WI38 (cell line): Measurements from ENCODE around the gene CNNM4.
"Not testable (repeated sequence)": the region's sequence is repeated elsewhere in the genome, so short reads cannot be mapped to it uniquely, and the experiment has no call there.

Experiments
- H3K4me3 ChIP-seq: 2 replicates; pipeline ENCODE4 v1.5.1; 2011; ENCODE audit warnings: low read depth, mild to moderate bottlenecking, control low read depth, low read length
- TF ChIP-seq, protein P1 (sequence below): IDR thresholded peaks from 2 replicates; pipeline ENCODE4 v1.5.1; 2012; ENCODE audit warnings: low read depth, mild to moderate bottlenecking, control low read depth, low read length

The CNNM4 gene

DNA sequence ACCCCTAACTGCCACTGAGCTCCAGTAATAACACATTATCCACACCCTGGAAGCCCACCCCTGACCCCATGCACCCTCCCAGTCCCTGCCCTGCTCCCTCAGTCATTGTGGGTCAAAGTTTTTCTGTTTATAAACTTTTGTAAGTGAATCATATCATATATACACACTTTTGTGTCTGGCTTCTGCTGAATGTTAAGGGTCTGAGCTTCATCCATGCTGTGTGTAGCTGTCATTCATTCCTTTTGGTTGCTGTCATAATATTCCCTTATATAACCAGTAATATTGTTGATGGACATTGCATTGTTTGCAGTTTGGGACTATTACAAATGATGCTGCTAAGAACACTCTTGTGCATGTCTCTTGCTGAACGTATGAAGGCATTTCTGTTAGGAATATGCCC, 14.5 kb downstream of the CNNM4 start:
- TF ChIP-seq, protein P1, sequence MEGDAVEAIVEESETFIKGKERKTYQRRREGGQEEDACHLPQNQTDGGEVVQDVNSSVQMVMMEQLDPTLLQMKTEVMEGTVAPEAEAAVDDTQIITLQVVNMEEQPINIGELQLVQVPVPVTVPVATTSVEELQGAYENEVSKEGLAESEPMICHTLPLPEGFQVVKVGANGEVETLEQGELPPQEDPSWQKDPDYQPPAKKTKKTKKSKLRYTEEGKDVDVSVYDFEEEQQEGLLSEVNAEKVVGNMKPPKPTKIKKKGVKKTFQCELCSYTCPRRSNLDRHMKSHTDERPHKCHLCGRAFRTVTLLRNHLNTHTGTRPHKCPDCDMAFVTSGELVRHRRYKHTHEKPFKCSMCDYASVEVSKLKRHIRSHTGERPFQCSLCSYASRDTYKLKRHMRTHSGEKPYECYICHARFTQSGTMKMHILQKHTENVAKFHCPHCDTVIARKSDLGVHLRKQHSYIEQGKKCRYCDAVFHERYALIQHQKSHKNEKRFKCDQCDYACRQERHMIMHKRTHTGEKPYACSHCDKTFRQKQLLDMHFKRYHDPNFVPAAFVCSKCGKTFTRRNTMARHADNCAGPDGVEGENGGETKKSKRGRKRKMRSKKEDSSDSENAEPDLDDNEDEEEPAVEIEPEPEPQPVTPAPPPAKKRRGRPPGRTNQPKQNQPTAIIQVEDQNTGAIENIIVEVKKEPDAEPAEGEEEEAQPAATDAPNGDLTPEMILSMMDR: no peak
- H3K4me3 ChIP-seq: no peak overlapping the region

DNA sequence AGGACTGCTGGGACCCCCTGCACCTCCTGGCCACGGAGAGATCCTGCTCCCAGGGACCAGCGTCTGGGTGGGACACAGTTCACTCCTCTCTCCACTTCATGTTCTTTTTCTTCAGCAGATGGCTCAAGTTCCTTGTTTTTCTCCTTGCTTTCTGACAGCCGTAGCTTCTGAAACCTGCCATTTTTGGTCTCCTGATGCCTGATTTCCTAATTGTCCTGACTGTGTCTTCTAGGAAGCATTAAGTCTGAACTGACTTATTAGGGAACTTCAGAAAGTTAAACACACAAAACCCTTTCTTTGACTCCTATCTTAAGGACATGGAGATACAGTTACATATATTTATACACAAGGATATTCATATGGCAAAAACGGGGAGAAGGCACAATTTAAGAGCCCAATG, 22.7 kb downstream of the CNNM4 start:
- no peak overlapping the region for H3K4me3 ChIP-seq
- TF ChIP-seq, protein P1: no peak

DNA sequence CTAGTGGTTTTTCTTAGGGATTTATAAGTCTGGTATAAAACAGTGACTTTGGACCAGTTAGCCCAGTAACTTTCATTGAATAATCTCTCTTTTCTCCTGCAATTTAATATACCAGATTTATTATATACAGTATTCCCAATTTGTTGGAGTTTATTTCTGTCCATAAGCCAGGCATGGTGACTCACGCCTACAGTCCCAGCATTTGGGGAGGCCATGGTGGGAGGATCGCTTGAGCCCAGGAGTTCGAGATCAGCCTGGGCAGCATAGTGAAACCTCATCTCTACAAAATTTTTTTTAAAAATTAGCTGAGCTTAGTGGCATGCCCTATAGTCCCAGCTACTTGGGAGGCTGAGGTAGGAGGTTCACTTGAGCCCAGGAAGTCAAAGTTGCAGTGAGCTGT, 26.7 kb downstream of the CNNM4 start:
- H3K4me3 ChIP-seq: no peak overlapping the region

DNA sequence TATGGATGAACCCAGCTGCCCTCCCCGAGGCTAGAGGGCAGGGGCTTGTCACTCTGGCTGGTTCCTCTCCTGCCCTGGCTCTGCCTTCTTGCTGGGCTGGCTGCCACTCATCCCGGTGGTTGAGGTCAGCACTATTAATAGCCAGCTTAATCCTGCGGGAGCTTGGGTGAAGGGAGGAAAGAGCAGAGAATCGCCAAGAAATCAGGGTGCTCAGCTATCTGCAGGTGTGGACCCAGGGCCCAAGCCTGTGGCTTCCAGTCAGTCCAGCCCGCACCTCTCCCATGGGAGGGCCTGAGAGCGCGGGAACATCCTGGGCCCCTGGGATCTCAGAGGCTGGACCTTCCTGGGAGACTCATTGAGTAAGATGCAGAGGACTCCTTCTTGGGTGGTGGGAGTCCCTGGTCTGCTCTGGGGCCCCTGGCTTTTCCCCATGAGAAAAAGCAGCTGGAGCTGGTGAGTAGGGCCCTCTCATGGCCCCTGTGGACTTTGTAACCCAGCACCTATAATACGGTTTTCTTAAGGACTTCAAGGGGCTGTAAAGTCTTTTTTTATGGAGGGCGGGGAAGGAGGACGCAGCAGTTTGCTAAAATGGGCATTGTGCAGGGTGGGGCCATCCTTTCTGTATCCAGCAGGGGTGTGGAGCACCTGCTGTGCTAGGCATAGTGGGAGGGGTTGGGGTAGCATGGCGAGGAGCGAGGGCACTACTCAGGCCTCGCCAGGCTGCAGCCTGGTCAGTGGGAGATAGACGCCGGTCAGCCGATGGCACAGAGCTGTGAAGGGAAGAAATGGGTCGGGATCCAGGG, 27.9 kb downstream of the CNNM4 start:
- TF ChIP-seq, protein P1: no peak
- no peak overlapping the region for H3K4me3 ChIP-seq

More for the DNA sequence above, 26.7 kb downstream of the CNNM4 start:
- TF ChIP-seq, protein P1: no peak

DNA sequence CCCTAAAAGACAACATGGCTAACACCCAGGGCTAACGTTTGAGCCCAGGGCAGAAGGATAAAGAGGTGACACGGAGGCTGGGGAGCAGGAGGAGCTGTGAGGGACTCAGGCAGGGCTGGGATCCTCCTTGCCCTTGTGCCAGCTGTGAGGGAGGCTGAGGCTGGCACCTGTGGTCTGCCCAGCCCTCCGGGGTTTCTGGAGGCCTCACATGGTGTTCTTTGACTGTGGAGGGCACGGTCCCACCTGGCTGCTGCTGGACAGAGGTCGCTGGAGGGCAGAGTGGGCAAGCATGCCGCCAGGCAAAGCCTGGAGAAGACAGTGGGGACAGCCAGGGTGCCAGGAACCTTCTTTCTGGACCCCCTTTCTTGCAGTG, 28.5 kb downstream of the CNNM4 start:
- TF ChIP-seq, protein P1: no peak
- no peak overlapping the region for H3K4me3 ChIP-seq

DNA sequence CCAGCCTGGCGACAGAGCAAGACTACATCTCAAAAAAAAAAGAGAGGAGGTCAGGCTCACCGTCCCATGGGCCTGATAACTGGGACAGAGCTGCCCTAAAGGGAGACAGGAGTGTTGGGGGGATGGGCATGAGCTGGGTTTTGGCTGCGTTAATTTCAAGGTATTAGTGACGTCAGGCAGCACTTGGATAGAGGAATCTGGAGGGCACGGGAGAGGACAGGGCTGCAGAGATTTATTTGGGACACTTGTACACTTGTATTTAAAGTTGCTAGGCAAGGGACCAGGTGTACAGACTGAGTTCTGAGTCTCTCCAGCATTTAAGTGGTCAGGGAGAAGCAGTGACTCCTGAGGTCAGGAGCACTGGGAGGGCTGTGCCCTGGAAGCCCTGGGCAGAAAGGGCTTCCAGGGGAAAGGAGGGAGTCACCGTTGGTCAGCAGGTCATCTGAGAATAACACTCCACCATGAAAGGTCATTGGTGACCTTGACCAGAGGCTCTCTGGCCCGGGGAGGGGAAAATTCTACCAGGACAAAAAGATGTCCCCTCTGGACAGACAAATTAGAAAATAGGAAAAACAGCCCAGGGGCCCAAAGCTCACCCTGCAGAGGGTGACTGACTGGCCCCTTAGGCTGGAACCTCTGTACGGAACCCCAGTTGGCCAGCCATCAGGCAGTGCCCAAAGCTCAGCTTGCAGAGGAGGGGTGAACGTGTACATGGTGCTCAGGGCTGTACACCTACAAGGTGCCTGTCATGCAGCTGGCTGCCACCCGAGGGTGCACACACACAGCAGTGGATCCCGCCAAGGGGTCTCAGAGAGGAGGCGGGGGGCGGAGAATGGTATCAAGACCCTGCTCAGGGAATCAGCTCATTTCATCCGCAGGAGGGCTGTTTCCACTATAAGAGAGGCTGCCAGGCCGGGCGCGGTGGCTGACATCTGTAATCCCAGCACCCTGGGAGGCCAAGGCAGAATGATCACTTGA, 32.4 kb downstream of the CNNM4 start:
- TF ChIP-seq, protein P1: no peak
- H3K4me3 ChIP-seq: no peak overlapping the region

DNA sequence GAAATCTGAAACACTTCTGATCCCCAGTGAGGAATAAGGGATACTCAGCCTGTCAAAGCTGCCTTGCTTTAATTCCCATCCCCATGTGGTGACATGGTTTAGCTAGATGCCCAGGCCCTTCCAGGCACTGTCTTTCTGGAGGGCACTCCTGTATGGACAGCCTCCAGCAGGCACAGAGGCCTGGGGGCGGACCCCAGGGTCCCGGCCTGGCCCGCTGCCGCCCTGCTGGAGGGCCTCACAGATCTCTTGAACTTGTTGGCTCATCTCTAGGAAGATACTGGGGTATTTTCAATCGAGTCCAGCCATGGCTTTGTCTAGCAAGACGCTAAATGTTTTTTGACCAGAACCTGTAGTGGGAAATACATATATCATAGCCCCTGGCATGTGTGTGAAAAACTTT, 34.4 kb downstream of the CNNM4 start:
- no peak overlapping the region for H3K4me3 ChIP-seq
- TF ChIP-seq, protein P1: no peak

DNA sequence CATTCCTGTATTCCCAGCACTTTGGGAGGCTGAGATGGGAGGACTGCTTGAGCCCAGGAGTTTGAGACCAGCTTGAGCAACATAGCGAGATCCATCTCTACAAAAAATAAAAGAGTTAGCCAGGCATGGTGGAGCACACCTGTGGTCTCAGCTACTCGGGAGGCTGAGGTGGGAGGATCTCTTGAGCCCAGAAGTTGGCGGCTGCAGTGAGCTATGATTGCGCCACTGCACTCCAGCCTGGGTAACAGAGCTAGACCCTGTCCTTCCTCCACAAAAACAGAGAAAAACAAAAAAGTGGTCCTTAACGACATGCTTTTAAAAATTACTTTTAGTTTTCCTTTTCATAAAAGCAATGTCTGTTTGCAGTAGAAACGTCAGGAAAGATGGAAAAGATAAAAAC, 35.8 kb downstream of the CNNM4 start:
- H3K4me3 ChIP-seq: not testable (repeated sequence)
